Fibroblast of mammary gland (primary cell): Measurements from ENCODE around the gene SLF2.

Source experiments
- DNase-seq: peaks from one replicate; pipeline ENCODE4 v3.0.0-alpha.2; 2010; ENCODE audit warnings: low read depth
- H3K4me3 ChIP-seq: 2 replicates; pipeline ENCODE4 v1.5.1; 2011; ENCODE audit warnings: low read depth, mild to moderate bottlenecking, low read length, moderate library complexity; ENCODE audit not compliant: control insufficient read depth
- TF ChIP-seq, protein P1 (sequence below): conservative IDR thresholded peaks from 2 replicates; pipeline ENCODE4 v1.5.1; 2011; ENCODE audit warnings: low read depth, low read length, inconsistent platforms; ENCODE audit not compliant: control insufficient read depth, insufficient read depth

Gene SLF2

DNA sequence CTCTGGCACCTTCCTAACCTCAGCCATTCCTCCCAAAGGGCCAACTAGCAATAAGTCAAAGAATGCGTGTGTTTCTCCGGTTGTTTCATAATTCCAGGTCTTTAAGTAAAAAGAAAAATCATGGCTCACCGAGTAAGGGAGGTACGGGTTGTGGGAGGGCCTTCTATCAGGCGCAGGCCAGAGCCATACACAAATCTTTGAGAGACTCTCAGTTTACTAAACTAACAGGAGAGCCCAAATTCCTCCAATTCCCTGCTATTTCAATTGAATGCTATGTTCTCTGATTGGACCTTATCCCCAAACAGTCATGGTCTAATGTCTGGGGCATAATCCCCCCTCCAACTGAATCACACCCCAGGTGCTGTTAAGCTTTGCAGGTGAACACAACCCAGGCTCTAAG, 26.2 kb upstream of the SLF2 start:
- no peak for DNase-seq
- TF ChIP-seq, protein P1, sequence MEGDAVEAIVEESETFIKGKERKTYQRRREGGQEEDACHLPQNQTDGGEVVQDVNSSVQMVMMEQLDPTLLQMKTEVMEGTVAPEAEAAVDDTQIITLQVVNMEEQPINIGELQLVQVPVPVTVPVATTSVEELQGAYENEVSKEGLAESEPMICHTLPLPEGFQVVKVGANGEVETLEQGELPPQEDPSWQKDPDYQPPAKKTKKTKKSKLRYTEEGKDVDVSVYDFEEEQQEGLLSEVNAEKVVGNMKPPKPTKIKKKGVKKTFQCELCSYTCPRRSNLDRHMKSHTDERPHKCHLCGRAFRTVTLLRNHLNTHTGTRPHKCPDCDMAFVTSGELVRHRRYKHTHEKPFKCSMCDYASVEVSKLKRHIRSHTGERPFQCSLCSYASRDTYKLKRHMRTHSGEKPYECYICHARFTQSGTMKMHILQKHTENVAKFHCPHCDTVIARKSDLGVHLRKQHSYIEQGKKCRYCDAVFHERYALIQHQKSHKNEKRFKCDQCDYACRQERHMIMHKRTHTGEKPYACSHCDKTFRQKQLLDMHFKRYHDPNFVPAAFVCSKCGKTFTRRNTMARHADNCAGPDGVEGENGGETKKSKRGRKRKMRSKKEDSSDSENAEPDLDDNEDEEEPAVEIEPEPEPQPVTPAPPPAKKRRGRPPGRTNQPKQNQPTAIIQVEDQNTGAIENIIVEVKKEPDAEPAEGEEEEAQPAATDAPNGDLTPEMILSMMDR = no peak
- H3K4me3 ChIP-seq = no peak overlapping the region

DNA sequence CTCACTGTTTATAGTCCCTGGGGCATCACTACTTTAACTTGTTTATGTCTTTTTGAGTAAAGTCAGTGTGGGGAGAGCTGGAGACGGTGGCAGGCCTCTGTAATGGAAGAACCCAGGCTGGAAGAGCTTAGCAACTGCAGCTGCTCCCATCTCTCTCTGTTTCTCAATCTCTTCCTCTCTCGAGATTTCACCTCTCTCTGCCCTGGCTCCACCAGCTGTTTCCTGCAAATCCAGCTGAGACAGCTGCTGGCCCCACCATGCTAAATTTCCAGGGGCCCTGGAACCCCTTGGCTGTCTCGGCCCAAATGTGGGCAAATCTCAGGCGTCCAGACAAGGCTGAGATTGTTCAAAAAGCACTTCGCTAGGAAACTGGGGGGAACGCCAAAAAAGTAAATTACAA, 25.8 kb upstream of the SLF2 start:
- DNase-seq = peak; percentile 30
- TF ChIP-seq, protein P1 = no peak
- no peak overlapping the region for H3K4me3 ChIP-seq

DNA sequence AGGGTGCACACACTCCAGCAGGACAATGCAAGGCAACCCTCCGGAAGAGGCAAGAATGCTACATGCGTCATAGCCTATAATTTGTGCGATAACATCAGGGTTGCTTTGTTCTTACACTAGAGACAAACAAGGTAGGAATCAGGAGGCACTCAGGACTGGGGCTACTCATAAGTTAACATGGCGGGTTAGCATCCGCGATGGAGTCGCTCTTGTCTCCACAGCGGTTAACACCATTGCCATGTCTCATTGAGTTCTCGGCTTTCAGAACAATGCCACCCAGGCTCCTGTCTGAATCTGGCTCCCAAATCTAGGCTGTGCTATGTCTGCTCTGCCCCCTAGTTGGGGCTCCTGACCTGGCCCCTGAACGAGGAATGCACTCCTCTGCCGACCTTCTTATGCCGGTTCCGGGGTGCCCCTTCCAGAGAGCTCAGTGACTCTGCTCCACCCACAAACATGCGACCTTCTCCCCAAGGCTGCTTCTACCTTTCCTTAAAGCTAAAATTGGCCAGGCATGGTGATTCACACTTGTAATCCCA, 24.9 kb upstream of the SLF2 start:
- TF ChIP-seq, protein P1 = no peak
- DNase-seq = no peak
- no peak overlapping the region for H3K4me3 ChIP-seq

DNA sequence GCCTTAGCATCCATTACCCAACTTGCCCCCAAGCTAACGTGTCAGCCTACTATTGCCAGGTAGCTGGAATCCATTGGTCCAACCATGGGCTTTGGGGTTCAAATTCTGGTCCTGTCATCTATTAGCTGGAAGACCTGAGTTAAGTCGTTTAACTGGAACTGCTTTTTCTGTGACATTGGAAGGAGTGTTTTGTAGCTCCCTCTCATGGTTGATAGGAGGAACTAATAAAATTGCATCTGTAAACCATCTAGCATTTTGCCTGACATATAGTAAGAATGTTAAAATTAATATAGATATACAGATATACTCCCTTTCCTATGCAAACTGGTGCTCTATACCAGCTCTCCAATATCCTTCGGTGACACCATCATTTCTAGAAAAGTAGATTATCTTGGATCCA, 23.8 kb upstream of the SLF2 start:
- H3K4me3 ChIP-seq = no peak overlapping the region
- TF ChIP-seq, protein P1 = peak; percentile 38
- DNase-seq = peak; percentile 35

DNA sequence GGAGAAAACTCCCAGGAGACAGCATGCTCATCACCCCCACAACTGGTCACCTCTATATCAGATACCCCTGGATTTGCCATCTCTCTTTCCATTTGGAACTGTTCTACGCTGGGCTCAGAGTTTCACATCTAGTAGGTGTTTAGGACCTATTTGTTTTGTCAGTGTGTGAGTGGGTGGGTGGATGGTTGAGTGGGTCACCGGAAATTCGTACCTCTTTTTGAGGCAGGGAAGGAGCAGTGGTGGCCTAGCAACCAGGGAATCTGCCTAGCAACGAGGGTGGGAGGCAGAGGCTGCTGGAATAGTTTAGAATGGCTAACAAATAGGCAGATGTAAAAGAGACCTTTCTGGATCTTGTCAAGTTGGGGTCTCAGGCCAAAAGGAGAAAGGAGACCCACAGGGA, 23.2 kb upstream of the SLF2 start:
- no peak for DNase-seq
- TF ChIP-seq, protein P1 = no peak
- no peak overlapping the region for H3K4me3 ChIP-seq

DNA sequence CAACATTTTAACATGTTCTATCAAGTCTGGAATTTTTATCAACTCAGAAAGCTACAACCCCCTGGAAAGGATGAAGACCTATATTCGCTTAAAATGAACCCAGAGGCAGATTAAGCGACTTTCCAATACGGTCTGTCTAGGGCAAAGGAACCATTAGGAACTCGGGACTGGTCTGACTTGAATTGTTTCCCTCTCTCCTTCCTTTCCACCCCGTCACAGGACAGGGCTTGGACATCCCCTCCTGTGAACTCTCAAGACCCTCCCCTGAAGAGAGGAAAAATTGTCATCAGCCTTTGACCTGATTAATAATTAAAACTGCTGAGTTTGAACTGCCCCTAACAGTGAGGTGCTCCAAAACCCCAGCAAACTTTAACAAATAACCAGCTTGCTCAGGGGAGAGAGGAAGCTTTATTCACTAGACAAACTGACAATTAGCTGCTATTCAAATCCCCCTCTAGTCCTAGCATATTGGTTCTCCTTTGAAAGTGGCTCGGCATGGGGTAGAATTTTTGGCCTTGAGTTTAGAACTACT, 22.6 kb upstream of the SLF2 start:
- H3K4me3 ChIP-seq = no peak overlapping the region
- TF ChIP-seq, protein P1 = no peak
- no peak for DNase-seq

DNA sequence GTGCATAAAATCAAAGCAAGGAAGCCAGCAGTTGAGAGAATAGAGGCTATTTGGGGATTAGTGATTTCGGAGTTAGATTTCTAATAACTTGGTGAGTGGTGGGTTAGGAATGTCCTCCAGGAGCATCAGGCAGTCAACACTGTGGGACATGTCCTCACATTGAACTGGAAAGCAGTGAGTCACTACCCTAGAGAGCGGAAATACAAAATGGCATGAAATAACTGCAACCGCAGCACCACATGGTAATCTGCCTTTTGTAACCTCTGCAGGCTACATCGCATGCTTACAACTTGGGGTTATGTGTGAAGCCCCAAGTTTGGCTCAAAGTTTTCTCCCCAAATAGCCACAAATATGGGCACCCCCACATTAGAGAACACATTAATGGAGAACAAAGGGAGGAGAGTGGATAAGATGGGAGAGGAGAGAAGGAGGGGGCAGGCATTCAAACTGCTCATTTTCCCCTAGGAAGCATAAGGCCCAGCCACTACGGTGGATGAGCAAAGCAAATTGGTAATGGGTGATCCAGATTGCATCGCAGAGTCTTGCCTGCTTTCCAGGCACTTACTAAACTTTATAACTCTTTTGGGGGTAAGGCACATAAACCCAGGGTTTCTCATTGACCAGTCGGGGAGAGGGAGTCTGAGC, 22.0 kb upstream of the SLF2 start:
- DNase-seq = peak; percentile 98
- H3K4me3 ChIP-seq = no peak overlapping the region
- TF ChIP-seq, protein P1 = no peak
